ENCODE data around the gene FAM76B.

GRCh38 chr11:95776859-95777258, 12.7 kb downstream of the FAM76B start:
- TF ChIP-seq CTCF (IDR thresholded peaks at IDR 0.05), result no peak
- no peak for TF ChIP-seq POLR2A (IDR thresholded peaks at IDR 0.05)

Data from Peyer's patch (tissue), 4 donors.